ENCODE data around the gene IFITM5. TPM values are rescaled to one million over a fixed set of nuclear protein-coding genes. Genes with fewer than 3 reads are reported as not detected.
A peak's percentile ranks its signal among the peaks of the same experiment; 100 is the strongest.

Gene IFITM5
- total RNA-seq, 2 donors from 2014 or later: not detected

DNA sequence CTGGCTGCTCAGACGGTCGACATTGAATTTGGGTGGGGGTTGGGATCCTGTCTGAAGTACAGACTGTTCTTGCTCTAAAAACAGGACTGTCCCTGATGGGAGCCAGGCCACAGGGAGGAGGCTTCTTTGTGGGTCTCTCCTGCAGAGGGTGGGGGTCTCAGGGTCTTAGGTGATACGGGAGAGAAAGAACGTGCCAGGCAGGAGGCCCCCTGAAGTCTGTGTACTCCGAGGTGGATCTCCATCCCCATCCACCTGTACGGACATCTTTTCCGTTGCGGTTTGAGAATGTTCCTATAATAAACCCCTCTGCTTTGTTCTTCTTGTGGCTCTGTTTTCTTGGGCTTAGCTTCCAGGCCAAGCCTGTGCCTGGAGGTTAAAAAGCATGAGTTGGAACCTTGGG is 46.7 kb downstream of the IFITM5 start:
- TF ChIP-seq, protein P1, sequence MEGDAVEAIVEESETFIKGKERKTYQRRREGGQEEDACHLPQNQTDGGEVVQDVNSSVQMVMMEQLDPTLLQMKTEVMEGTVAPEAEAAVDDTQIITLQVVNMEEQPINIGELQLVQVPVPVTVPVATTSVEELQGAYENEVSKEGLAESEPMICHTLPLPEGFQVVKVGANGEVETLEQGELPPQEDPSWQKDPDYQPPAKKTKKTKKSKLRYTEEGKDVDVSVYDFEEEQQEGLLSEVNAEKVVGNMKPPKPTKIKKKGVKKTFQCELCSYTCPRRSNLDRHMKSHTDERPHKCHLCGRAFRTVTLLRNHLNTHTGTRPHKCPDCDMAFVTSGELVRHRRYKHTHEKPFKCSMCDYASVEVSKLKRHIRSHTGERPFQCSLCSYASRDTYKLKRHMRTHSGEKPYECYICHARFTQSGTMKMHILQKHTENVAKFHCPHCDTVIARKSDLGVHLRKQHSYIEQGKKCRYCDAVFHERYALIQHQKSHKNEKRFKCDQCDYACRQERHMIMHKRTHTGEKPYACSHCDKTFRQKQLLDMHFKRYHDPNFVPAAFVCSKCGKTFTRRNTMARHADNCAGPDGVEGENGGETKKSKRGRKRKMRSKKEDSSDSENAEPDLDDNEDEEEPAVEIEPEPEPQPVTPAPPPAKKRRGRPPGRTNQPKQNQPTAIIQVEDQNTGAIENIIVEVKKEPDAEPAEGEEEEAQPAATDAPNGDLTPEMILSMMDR (conservative IDR thresholded peaks at IDR 0.05): no peak
- Histone ChIP-seq H3K36me3 (ENCODE audit: control insufficient read depth, insufficient read depth, low read length) (peaks cover 54% of the 10 kb centered on the region), H3K27me3 (ENCODE audit: control insufficient read depth, insufficient read depth, low read length, poor library complexity, severe bottlenecking) (no peaks in the 10 kb centered on the region), H3K27ac (ENCODE audit: low read depth, low read length) (no peak overlapping the region), H3K9me3 (ENCODE audit: control insufficient read depth, low read length) (no peaks in the 10 kb centered on the region), H3K4me3 (ENCODE audit: low read length) (no peak overlapping the region), H3K9ac (ENCODE audit: extremely low read depth, low read length, poor library complexity, severe bottlenecking) (no peak overlapping the region), H3K4me1 (ENCODE audit: control insufficient read depth, insufficient read depth, low read length) (no peaks in the 10 kb centered on the region)
- Mint-ChIP-seq H3K27me3 (ENCODE audit: insufficient read depth) (peaks cover 2% of the 10 kb centered on the region), H3K4me3 (no peak overlapping the region), H3K9me3 (no peaks in the 10 kb centered on the region), H3K4me1 (no peaks in the 10 kb centered on the region), H3K27ac (no peak overlapping the region), H3K36me3 (ENCODE audit: low read depth) (peaks cover 51% of the 10 kb centered on the region)
- DNase-seq: no peak
- WGBS, 2 experiments (ENCODE audit: insufficient coverage in 1 of 2, insufficient read length in 1 of 2): 96 to 97% methylated on average over 6 to 8 of the region's 8 CpGs

DNA sequence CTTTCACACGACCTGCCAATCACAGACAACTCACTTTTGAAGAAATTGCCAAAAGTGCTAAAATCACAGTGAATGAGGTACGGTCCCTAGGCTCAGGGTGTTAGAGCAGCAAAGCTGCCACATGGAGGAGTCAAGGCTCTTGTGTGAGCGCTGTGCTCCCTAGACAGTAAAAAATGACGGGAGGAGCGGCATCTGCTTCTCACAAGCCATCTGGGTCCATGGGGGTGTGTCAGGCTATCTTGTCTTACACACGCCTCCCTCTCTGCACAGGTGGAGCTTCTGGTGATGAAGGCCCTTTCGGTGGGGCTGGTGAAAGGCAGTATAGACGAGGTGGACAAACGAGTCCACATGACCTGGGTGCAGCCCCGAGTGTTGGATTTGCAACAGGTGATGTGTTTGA is 47.8 kb downstream of the IFITM5 start:
- peaks cover 2% of the 10 kb centered on the region for H3K27me3 Mint-ChIP-seq (ENCODE audit: insufficient read depth)
- peaks cover 60% of the 10 kb centered on the region for H3K36me3 Mint-ChIP-seq (ENCODE audit: low read depth)
- Histone ChIP-seq H3K9ac (ENCODE audit: extremely low read depth, low read length, poor library complexity, severe bottlenecking) (no peak overlapping the region), H3K27ac (ENCODE audit: low read depth, low read length) (no peak overlapping the region), H3K27me3 (ENCODE audit: control insufficient read depth, insufficient read depth, low read length, poor library complexity, severe bottlenecking) (no peaks in the 10 kb centered on the region), H3K4me3 (ENCODE audit: low read length) (no peak overlapping the region), H3K9me3 (ENCODE audit: control insufficient read depth, low read length) (no peaks in the 10 kb centered on the region), H3K4me1 (ENCODE audit: control insufficient read depth, insufficient read depth, low read length) (no peaks in the 10 kb centered on the region), H3K36me3 (ENCODE audit: control insufficient read depth, insufficient read depth, low read length) (peaks cover 66% of the 10 kb centered on the region)
- no peak overlapping the region for H3K27ac Mint-ChIP-seq
- WGBS, 2 experiments (ENCODE audit: insufficient coverage in 1 of 2, insufficient read length in 1 of 2): 94 to 97% methylated on average over 8 to 10 of the region's 10 CpGs
- DNase-seq: peak; percentile 28
- no peaks in the 10 kb centered on the region for H3K9me3 Mint-ChIP-seq
- H3K4me1 Mint-ChIP-seq: no peaks in the 10 kb centered on the region
- TF ChIP-seq, protein P1 (conservative IDR thresholded peaks at IDR 0.05): no peak
- H3K4me3 Mint-ChIP-seq: no peak overlapping the region

DNA sequence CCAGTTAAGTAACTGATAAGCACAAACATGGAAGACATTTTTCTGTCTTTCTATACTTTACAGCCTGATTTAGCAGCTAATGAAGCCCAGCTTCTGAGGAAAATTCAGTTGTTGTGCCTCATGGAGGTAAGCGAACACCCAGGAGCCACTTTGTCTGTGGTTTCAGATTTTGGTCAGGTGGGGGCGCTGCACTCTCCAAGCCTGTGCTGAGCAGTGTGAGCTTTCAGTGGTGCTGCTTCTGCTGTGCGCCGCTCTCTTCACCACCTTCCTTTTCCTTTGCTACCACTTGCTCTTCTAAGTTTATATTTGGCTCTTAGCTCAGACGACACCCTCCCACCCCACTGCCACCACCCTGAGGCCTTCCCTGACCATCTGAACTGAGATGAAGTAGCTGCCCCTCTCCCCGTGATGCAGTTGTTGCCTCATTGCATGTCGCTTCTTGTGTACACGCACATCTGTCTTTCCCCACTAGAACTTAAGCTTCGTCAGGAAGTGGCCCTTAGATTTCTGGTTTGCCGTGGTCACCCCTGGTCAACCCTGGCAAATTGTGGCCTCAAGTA is 48.5 kb downstream of the IFITM5 start:
- Histone ChIP-seq H3K4me3 (ENCODE audit: low read length) (no peak overlapping the region), H3K36me3 (ENCODE audit: control insufficient read depth, insufficient read depth, low read length) (peaks cover 73% of the 10 kb centered on the region), H3K9me3 (ENCODE audit: control insufficient read depth, low read length) (no peaks in the 10 kb centered on the region), H3K4me1 (ENCODE audit: control insufficient read depth, insufficient read depth, low read length) (no peaks in the 10 kb centered on the region), H3K9ac (ENCODE audit: extremely low read depth, low read length, poor library complexity, severe bottlenecking) (no peak overlapping the region), H3K27me3 (ENCODE audit: control insufficient read depth, insufficient read depth, low read length, poor library complexity, severe bottlenecking) (no peaks in the 10 kb centered on the region), H3K27ac (ENCODE audit: low read depth, low read length) (no peak overlapping the region)
- peaks cover 2% of the 10 kb centered on the region for H3K27me3 Mint-ChIP-seq (ENCODE audit: insufficient read depth)
- 83 to 92% methylated on average over 7 to 10 of the region's 10 CpGs for WGBS, 2 experiments (ENCODE audit: insufficient coverage in 1 of 2, insufficient read length in 1 of 2)
- H3K4me3 Mint-ChIP-seq: no peak overlapping the region
- TF ChIP-seq, protein P1 (conservative IDR thresholded peaks at IDR 0.05): peak; percentile 90
- peak; percentile 93 for DNase-seq
- H3K36me3 Mint-ChIP-seq (ENCODE audit: low read depth): peaks cover 67% of the 10 kb centered on the region
- H3K9me3 Mint-ChIP-seq: no peaks in the 10 kb centered on the region
- no peaks in the 10 kb centered on the region for H3K4me1 Mint-ChIP-seq
- peak overlapping the region; percentile 70 for H3K27ac Mint-ChIP-seq
